BJ (cell line): ENCODE measurements around the gene ST6GAL1. TPM values are rescaled to one million over a fixed set of nuclear protein-coding genes. Genes with fewer than 3 reads are reported as not detected.
A peak's percentile ranks its signal among the peaks of the same experiment; 100 is the strongest.

Source experiments
- CTCF ChIA-PET: fragments of 350-600 bp; formaldehyde crosslinking; extraction: SDS; loops from one replicate; lab custom pipeline; 2021; ENCODE audit warnings: antibody characterized with exemption, inconsistent platforms; lab: Yijun Ruan, JAX
- POLR2A ChIA-PET: fragments of 300-600 bp; sonication (Branson Sonifier 250); formaldehyde crosslinking; extraction: SDS; loops from one replicate; lab custom pipeline; 2021; ENCODE audit warnings: antibody characterized with exemption; lab: Charles Lee
- DNase-seq: peaks from one replicate; pipeline ENCODE4 v3.0.0-alpha.2; 2011; ENCODE audit warnings: low read depth
- H3K27me3 ChIP-seq: 2 replicates; pipeline ENCODE4 v1.6.0; 2011; ENCODE audit warnings: low read length; ENCODE audit not compliant: control insufficient read depth, insufficient read depth
- H3K36me3 ChIP-seq: 2 replicates; pipeline ENCODE4 v1.5.1; 2011; ENCODE audit warnings: low read length; ENCODE audit not compliant: control insufficient read depth, insufficient read depth
- H3K4me3 ChIP-seq: 2 replicates; pipeline ENCODE4 v1.5.1; 2011; ENCODE audit warnings: low read depth, mild to moderate bottlenecking, control low read depth, low read length
- CTCF ChIP-seq: IDR thresholded peaks from 2 replicates; pipeline ENCODE4 v1.5.1; 2011; ENCODE audit warnings: low read depth, mild to moderate bottlenecking, control low read depth, inconsistent platforms, low read length, moderate library complexity; ENCODE audit not compliant: insufficient read depth
- polyA plus RNA-seq: library from polyadenylated mRNA; depleted of rRNA; stranded (reverse); fragments of >200 nt; gene quantifications from 2 replicates; pipeline ENCODE4 v1.2.3, GENCODE V29; 2011

The ST6GAL1 gene
- polyA plus RNA-seq, 1 experiment: 1.5 TPM

GRCh38 chr3:186930641-186931531 is 560 bp downstream of the ST6GAL1 start:
- ChIA-PET CTCF (interaction anchor here (0.9 to 2.1 kb wide), 3 partner anchors 9 to 82 kb away, joined by 5 to 9 read pairs (median 6); no protein-coding TSS in a partner anchor), POLR2A (no interaction called here)
- peak; percentile 7; the same call in 1 of the 2 replicates for TF ChIP-seq CTCF
- Histone ChIP-seq H3K36me3 (no peaks in the 10 kb centered on the region), H3K27me3 (peaks cover 1% of the 10 kb centered on the region), H3K4me3 (peak overlapping the region; percentile 64)
- DNase-seq: no peak

- Histone ChIP-seq H3K36me3 (no peaks in the 10 kb centered on the region), H3K4me3 (peak overlapping the region; percentile 64), H3K27me3 (peaks cover 1% of the 10 kb centered on the region)
- POLR2A ChIA-PET: interaction anchor here (0.6 kb wide), 1 partner anchor 208 kb away, joined by 3 read pairs; the partner anchor contains the start of gene RPL39L
- CTCF ChIA-PET: interaction anchor here (0.7 to 2.1 kb wide), 5 partner anchors 8 to 170 kb away, joined by 3 to 9 read pairs (median 5); no protein-coding TSS in a partner anchor
- TF ChIP-seq CTCF: no peak
- DNase-seq: no peak
These were observed 1.4 kb downstream of the ST6GAL1 start for GRCh38 chr3:186931532-186932280.

GRCh38 chr3:186932281-186933181 is 2.2 kb downstream of the ST6GAL1 start:
- TF ChIP-seq CTCF: no peak
- DNase-seq: no peak
- ChIA-PET POLR2A (interaction anchor here (0.6 kb wide), 1 partner anchor 207 kb away, joined by 3 read pairs; the partner anchor contains the start of gene RPL39L), CTCF (interaction anchor here (0.7 to 2.1 kb wide), 3 partner anchors 25 to 169 kb away, joined by 3 to 6 read pairs (median 3); no protein-coding TSS in a partner anchor)
- peaks cover 1% of the 10 kb centered on the region for H3K27me3 ChIP-seq
- no peak overlapping the region; the same call in 1 of the 2 replicates for H3K4me3 ChIP-seq
- no peaks in the 10 kb centered on the region for H3K36me3 ChIP-seq

GRCh38 chr3:186933816-186934215 is 3.5 kb downstream of the ST6GAL1 start:
- ChIA-PET CTCF (no interaction called here), POLR2A (no interaction called here)
- TF ChIP-seq CTCF: no peak
- no peak overlapping the region for H3K4me3 ChIP-seq
- no peaks in the 10 kb centered on the region for H3K36me3 ChIP-seq
- no peak for DNase-seq
- peaks cover 1% of the 10 kb centered on the region for H3K27me3 ChIP-seq
